ENCODE data around the gene WDR54. TPM values are rescaled to one million over a fixed set of nuclear protein-coding genes. Genes with fewer than 3 reads are reported as not detected.
A peak's percentile ranks its signal among the peaks of the same experiment; 100 is the strongest.

Gene WDR54
- total RNA-seq, 1 experiment from 2014 or later: 41.0 TPM

DNA sequence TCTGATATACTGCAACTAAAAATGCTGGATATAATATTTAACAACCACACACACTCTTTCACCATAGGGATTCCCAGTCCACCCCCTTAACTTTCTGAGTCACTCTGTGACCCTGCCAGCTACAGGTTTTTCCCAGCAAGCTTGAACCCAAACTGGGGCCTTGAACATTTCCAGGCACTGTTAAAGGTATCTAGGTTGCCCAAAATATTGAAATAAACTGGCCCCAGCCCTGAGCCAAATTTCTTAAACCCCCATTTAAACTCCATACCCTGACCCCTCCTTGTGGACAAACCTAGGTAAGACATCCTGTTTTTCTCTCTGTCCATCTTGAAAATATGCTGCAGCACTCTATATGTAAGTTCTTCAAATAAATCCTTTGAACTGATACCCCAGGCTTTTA lies 21.7 kb upstream of the WDR54 start:
- Histone ChIP-seq H3K9ac (ENCODE audit: low read length) (no peak overlapping the region), H3K27me3 (ENCODE audit: low read length) (no peaks in the 10 kb centered on the region), H3K27ac (ENCODE audit: low read length) (no peak overlapping the region), H3K9me3 (ENCODE audit: low read length) (no peaks in the 10 kb centered on the region), H3K4me3 (ENCODE audit: low read length) (no peak overlapping the region), H3K4me2 (ENCODE audit: low read length) (no peak overlapping the region), H3K4me1 (ENCODE audit: insufficient read depth, low read length) (no peaks in the 10 kb centered on the region), H3K36me3 (ENCODE audit: low read depth, low read length) (no peaks in the 10 kb centered on the region), H3K9me2 (replicated peaks; ENCODE audit: low read length) (no peaks in the 10 kb centered on the region), H3K79me2 (ENCODE audit: low read length) (no peaks in the 10 kb centered on the region), H4K20me1 (ENCODE audit: low read length) (no peaks in the 10 kb centered on the region), H3F3A (ENCODE audit: low read length, unreplicated experiment) (no peaks in the 10 kb centered on the region), H2AFZ (ENCODE audit: low read length) (peak overlapping the region; percentile 69; the same call in 1 of the 2 replicates)
- ATAC-seq (peak; percentile 57; the same call in 1 of the 2 replicates), DNase-seq (peak; percentile 66)
- no peak for TF ChIP-seq EZH2phosphoT487 (IDR thresholded peaks at IDR 0.05; ENCODE audit: borderline replicate concordance, low read length)
- TF ChIP-seq, protein P1, sequence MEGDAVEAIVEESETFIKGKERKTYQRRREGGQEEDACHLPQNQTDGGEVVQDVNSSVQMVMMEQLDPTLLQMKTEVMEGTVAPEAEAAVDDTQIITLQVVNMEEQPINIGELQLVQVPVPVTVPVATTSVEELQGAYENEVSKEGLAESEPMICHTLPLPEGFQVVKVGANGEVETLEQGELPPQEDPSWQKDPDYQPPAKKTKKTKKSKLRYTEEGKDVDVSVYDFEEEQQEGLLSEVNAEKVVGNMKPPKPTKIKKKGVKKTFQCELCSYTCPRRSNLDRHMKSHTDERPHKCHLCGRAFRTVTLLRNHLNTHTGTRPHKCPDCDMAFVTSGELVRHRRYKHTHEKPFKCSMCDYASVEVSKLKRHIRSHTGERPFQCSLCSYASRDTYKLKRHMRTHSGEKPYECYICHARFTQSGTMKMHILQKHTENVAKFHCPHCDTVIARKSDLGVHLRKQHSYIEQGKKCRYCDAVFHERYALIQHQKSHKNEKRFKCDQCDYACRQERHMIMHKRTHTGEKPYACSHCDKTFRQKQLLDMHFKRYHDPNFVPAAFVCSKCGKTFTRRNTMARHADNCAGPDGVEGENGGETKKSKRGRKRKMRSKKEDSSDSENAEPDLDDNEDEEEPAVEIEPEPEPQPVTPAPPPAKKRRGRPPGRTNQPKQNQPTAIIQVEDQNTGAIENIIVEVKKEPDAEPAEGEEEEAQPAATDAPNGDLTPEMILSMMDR (conservative IDR thresholded peaks at IDR 0.05; ENCODE audit: low read depth, low read length): peak; percentile 70
- intact Hi-C loops (cut with micrococcal nuclease): no loop called here
- ChIA-PET CTCF (no interaction called here), POLR2A (ENCODE audit: unreplicated experiment) (no interaction called here)
- no TSS peak for BruUV-seq (replicated peaks)

- Histone ChIP-seq H3K27ac (ENCODE audit: low read length) (no peak overlapping the region), H2AFZ (ENCODE audit: low read length) (no peak overlapping the region), H3K4me2 (ENCODE audit: low read length) (no peak overlapping the region), H3K9me3 (ENCODE audit: low read length) (no peaks in the 10 kb centered on the region), H3F3A (ENCODE audit: low read length, unreplicated experiment) (no peaks in the 10 kb centered on the region), H4K20me1 (ENCODE audit: low read length) (no peaks in the 10 kb centered on the region), H3K36me3 (ENCODE audit: low read depth, low read length) (no peaks in the 10 kb centered on the region), H3K27me3 (ENCODE audit: low read length) (no peaks in the 10 kb centered on the region), H3K4me3 (ENCODE audit: low read length) (no peak overlapping the region), H3K9ac (ENCODE audit: low read length) (no peak overlapping the region), H3K9me2 (replicated peaks; ENCODE audit: low read length) (no peaks in the 10 kb centered on the region), H3K79me2 (ENCODE audit: low read length) (no peaks in the 10 kb centered on the region), H3K4me1 (ENCODE audit: insufficient read depth, low read length) (peaks cover 14% of the 10 kb centered on the region)
- ATAC-seq (no peak), DNase-seq (no peak)
- TF ChIP-seq EZH2 (IDR thresholded peaks at IDR 0.05; ENCODE audit: low read length, unreplicated experiment) (no peak), EZH2phosphoT487 (IDR thresholded peaks at IDR 0.05; ENCODE audit: borderline replicate concordance, low read length) (no peak)
- TF ChIP-seq, protein P1 (conservative IDR thresholded peaks at IDR 0.05; ENCODE audit: low read depth, low read length): no peak
- intact Hi-C loops (cut with micrococcal nuclease): no loop called here
- ChIA-PET POLR2A (ENCODE audit: unreplicated experiment) (interaction anchor here (0.7 kb wide), 1 partner anchor 79 kb away, joined by 45 read pairs; no protein-coding TSS in a partner anchor), CTCF (interaction anchor here (0.6 kb wide), 1 partner anchor 129 kb away, joined by 4 read pairs; no protein-coding TSS in a partner anchor)
- BruUV-seq (replicated peaks): no TSS peak
These were observed 19.6 kb upstream of the WDR54 start for GRCh38 chr2:74401891-74402290.

DNA sequence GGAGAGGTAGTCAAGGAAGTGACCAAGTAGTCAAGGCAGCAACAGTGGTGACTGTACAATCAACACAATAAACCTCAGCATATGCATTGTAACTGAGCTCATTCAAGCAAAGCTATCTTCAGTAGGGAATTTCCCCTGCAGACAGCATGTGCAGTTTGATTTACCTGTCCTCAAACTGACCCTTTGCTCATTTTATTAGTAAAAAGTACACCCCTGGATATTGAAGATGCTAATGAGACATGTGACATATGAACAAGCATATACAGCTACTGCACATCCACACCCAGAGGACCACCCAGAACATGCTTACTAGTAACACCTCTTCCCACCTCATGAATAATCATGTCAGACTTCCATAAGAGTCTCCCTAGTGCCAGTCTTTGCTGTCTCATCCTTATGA lies 15.5 kb upstream of the WDR54 start:
- TF ChIP-seq, protein P1 (conservative IDR thresholded peaks at IDR 0.05; ENCODE audit: low read depth, low read length): no peak
- TF ChIP-seq EZH2 (IDR thresholded peaks at IDR 0.05; ENCODE audit: low read length, unreplicated experiment): no peak
- no peak for TF ChIP-seq EZH2phosphoT487 (IDR thresholded peaks at IDR 0.05; ENCODE audit: borderline replicate concordance, low read length)
- DNase-seq: peak; percentile 53
- H3K36me3 ChIP-seq (ENCODE audit: low read depth, low read length): no peaks in the 10 kb centered on the region
- H3K4me2 ChIP-seq (ENCODE audit: low read length): 0 out of 2 replicates have a peak overlapping the region, but pooled peaks have one; percentile 2
- POLR2A ChIA-PET (ENCODE audit: unreplicated experiment): interaction anchor here (0.6 to 0.7 kb wide), 2 partner anchors 35 to 51 kb away, joined by 3 to 4 read pairs; no protein-coding TSS in a partner anchor
- no peak overlapping the region for H3K9ac ChIP-seq (ENCODE audit: low read length)
- H3K4me3 ChIP-seq (ENCODE audit: low read length): no peak overlapping the region
- no TSS peak for BruUV-seq (replicated peaks)
- no peaks in the 10 kb centered on the region for H4K20me1 ChIP-seq (ENCODE audit: low read length)
- no peaks in the 10 kb centered on the region for H3K9me3 ChIP-seq (ENCODE audit: low read length)
- CTCF ChIA-PET: no interaction called here
- ATAC-seq: peak; percentile 69
- no peak overlapping the region for H2AFZ ChIP-seq (ENCODE audit: low read length)
- no peaks in the 10 kb centered on the region for H3K9me2 ChIP-seq (replicated peaks; ENCODE audit: low read length)
- no peak overlapping the region for H3K27ac ChIP-seq (ENCODE audit: low read length)
- H3K79me2 ChIP-seq (ENCODE audit: low read length): no peaks in the 10 kb centered on the region
- H3K4me1 ChIP-seq (ENCODE audit: insufficient read depth, low read length): peaks cover 16% of the 10 kb centered on the region
- intact Hi-C loops (cut with micrococcal nuclease): no loop called here
- H3F3A ChIP-seq (ENCODE audit: low read length, unreplicated experiment): no peaks in the 10 kb centered on the region
- no peaks in the 10 kb centered on the region for H3K27me3 ChIP-seq (ENCODE audit: low read length)
